Measurements from ENCODE around the gene GTSF1L.

DNA sequence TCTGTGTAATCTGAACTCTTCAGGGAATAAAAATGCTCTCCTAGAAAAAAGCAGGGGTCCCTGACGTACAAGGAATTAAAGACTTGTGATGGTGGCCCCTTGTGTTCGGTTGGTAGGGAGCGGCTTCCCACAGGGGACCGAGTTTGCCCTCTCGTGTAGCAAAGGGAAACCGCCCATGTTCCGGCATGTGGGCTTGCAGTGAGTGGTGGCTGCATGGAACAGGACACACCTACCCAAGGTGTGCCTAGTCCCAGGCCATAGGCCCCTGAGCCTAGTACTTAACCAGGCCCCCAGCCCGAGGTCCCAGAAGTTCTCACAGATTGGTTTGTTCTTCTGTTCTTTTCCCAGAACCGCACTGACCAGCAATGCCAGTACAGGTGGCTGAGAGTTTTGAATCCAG, 44.4 kb downstream of the GTSF1L start:
- TF ChIP-seq, protein P1, sequence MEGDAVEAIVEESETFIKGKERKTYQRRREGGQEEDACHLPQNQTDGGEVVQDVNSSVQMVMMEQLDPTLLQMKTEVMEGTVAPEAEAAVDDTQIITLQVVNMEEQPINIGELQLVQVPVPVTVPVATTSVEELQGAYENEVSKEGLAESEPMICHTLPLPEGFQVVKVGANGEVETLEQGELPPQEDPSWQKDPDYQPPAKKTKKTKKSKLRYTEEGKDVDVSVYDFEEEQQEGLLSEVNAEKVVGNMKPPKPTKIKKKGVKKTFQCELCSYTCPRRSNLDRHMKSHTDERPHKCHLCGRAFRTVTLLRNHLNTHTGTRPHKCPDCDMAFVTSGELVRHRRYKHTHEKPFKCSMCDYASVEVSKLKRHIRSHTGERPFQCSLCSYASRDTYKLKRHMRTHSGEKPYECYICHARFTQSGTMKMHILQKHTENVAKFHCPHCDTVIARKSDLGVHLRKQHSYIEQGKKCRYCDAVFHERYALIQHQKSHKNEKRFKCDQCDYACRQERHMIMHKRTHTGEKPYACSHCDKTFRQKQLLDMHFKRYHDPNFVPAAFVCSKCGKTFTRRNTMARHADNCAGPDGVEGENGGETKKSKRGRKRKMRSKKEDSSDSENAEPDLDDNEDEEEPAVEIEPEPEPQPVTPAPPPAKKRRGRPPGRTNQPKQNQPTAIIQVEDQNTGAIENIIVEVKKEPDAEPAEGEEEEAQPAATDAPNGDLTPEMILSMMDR (IDR thresholded peaks at IDR 0.05), result no peak
- TF ChIP-seq POLR2A (IDR thresholded peaks at IDR 0.05), result no peak

Measured in thyroid gland (tissue), 4 donors.